H1 (cell line): ENCODE measurements around the gene PDZD2. TPM values are rescaled to one million over a fixed set of nuclear protein-coding genes. Genes with fewer than 3 reads are reported as not detected.

Experiments used
- CREB1 ChIP-seq: IDR thresholded peaks from 2 replicates; pipeline ENCODE4 v1.6.1; 2012; ENCODE audit warnings: inconsistent platforms
- EP300 ChIP-seq, 2 experiments: IDR thresholded peaks; 1 replicate in 1 of 2; 2 replicates in 1 of 2; pipeline ENCODE4 v1.6.1; 2011 to 2012; ENCODE audit warnings: low read depth in 2 of 2, low read length in 2 of 2, mild to moderate bottlenecking in 2 of 2, borderline replicate concordance in 1 of 2, inconsistent platforms in 1 of 2, moderate library complexity in 1 of 2
- RFX5 ChIP-seq: IDR thresholded peaks from 2 replicates; pipeline ENCODE4 v1.6.1; 2011; ENCODE audit warnings: low read depth, low read length, improper control_type of control experiment, borderline replicate concordance
- SRF ChIP-seq: IDR thresholded peaks from 2 replicates; pipeline ENCODE4 v1.6.1; 2011; ENCODE audit warnings: mild to moderate bottlenecking, low read depth, low read length, moderate library complexity
- TBP ChIP-seq: IDR thresholded peaks from 2 replicates; pipeline ENCODE4 v1.6.1; 2011; ENCODE audit warnings: low read depth, low read length, improper control_type of control experiment
- polyA plus RNA-seq, 7 experiments: library from polyadenylated mRNA; depleted of rRNA in 3 of 7; stranded (reverse) in 5 of 7; unstranded in 2 of 7; fragments of >200 nt in 5 of 7; fragments of 200-250 nt in 2 of 7; gene quantifications; 1 replicate in 5 of 7; 2 replicates in 1 of 7; 4 replicates in 1 of 7; pipeline versions ENCODE4 v1.2.1 to v1.2.3, GENCODE V29; 2011 to 2013; ENCODE audit warnings: missing spikeins in 2 of 7, mixed read lengths in 2 of 7
- total RNA-seq: library from RNA; stranded (reverse); fragmentation: NEBNext Ultra II Directional; extraction: Animal tissue kit (Norgen Biotek cat#: 25700); gene quantifications from 2 replicates; pipeline ENCODE4 v1.2.1, GENCODE V29; 2021
- TF ChIP-seq, protein P1 (sequence below): IDR thresholded peaks from 2 replicates; pipeline ENCODE4 v1.6.1; 2012; ENCODE audit warnings: low read length, inconsistent platforms

The PDZD2 gene
- total and polyA plus RNA-seq, 2 of the 8 experiments (the other 6 are each of a cell fraction or from before 2014, with no cell fraction given): 1.2 to 6.8 TPM

DNA sequence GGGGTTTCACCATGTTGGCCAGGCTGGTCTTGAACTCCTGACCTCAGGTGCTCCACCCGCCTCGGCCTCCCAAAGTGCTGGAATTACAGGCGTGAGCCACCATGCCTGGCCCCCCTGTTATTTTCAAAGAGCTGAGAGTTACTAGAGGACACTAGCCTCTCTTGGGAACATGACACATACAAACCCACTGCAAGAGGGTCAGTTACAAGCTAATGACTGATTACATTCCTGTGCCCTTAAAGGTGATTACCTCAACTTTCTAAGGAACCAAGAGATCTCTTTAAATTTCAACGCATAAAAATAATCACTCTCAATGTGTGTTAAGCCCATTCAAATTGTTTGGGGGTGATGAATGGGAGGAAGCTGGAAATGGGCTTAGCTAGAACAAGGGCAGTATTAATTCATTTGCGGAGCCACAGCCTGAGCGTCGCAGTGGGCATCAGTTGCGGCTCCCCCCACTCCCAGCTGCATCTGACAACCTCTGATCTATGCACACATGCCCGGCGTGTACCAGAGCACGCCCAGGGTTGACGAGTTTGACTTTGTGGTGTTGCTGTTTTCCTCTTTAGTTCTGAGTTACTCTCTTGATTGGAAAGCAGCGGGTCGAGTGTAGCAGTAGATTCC is 388.3 kb downstream of the PDZD2 start (continued):
- TF ChIP-seq EP300 (IDR thresholded peaks at IDR 0.05; ENCODE audit: borderline replicate concordance in 1 of 2, low read depth in 2 of 2, low read length in 2 of 2) (no peak), CREB1 (no peak), RFX5 (no peak), TBP (no peak), SRF (no peak)
- TF ChIP-seq, protein P1, sequence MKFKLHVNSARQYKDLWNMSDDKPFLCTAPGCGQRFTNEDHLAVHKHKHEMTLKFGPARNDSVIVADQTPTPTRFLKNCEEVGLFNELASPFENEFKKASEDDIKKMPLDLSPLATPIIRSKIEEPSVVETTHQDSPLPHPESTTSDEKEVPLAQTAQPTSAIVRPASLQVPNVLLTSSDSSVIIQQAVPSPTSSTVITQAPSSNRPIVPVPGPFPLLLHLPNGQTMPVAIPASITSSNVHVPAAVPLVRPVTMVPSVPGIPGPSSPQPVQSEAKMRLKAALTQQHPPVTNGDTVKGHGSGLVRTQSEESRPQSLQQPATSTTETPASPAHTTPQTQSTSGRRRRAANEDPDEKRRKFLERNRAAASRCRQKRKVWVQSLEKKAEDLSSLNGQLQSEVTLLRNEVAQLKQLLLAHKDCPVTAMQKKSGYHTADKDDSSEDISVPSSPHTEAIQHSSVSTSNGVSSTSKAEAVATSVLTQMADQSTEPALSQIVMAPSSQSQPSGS: no peak
